NCI-H2081 treated with DMSO at 0.1 percent for 48 hours (cell line): ENCODE results near the gene UST.

ENCODE experiments used
- DNase-seq: peaks from one replicate; lab custom pipeline; 2025; lab: John Stamatoyannopoulos, UW

The UST gene

DNA sequence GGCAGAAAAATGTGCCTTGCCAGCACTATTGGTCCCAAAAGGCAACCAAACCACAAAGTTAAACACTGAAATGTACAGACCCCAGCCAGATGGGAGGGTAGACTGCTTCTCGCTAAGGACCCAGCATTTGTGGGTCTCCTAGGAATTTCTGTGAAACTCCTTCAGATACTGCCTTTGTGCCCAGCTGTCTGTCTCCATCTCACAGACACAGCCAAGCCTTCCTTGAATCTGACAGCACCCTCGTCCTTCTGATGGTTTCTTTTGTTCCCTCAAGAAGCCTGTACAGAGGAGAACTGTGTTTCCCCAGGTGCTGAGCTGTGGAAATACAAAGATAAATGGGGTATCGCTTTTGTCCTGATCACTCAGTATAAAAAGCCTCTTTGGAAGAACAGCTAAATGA lies 316.6 kb downstream of the UST start:
- DNase-seq: no peak

DNA sequence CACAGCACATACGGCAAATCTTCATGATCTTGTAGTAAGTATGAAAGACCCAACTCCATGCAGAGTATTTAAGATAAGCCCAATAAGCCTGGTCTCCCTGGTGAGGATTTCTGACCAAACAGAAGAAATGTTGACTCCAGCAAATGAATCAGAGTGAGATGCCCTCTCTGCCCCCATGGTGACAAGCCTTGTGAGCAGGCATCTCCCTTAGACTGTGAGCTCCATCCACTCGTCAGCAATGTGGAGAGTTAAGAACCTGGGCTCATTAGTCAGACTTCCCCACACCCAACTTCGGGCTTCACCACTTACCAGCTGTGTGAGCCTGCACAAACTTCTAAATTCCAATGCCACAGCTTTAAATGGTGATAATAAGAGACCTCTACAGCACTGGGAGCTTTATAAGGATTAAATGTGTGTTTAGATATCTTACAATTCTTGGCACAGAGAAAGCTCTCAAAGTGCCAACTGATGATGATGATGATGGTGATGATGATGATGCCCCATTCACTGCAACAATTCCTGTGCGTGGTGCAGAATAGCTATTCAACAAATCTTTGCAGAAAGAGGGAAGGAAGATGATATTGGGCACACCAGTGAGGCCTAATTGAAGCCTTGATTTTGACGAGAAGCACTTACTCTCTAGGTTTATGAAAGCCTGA lies 317.3 kb downstream of the UST start:
- no peak for DNase-seq

DNA sequence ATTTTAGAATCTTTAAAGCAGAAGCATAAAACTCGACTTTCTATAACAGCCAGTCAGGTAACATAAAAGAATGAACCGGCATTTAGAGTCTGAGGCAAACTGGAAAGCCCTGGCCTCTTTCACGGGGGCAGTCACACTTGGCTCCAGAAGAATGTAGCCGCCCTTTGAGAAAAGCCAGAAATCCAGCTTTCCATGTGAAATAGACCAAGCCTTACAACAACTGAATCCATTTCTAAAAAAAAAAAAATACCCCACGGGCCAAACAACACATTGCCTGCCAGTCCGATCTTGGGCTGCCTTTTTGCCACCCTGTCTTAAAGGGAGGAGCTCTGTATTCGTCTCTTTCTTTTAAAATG lies 317.8 kb downstream of the UST start:
- DNase-seq: no peak

DNA sequence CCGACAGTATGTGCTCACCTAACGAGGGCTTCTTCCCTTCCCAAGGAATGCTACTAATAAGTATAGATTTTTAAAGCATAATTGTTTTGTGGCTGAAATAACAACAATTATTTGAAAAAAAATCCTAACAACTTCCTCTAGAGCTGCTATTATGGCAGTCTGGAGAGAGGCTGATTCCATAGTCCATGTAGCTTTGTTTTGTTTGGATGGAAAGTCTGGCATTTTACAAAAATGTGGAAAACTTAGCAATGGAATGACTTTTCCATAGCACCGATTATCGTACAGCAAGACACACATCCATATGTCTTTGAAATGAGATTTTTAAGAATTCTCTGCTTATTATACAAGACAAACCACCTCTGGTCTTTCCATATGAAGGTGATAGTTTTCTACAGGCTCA lies 318.3 kb downstream of the UST start:
- no peak for DNase-seq

DNA sequence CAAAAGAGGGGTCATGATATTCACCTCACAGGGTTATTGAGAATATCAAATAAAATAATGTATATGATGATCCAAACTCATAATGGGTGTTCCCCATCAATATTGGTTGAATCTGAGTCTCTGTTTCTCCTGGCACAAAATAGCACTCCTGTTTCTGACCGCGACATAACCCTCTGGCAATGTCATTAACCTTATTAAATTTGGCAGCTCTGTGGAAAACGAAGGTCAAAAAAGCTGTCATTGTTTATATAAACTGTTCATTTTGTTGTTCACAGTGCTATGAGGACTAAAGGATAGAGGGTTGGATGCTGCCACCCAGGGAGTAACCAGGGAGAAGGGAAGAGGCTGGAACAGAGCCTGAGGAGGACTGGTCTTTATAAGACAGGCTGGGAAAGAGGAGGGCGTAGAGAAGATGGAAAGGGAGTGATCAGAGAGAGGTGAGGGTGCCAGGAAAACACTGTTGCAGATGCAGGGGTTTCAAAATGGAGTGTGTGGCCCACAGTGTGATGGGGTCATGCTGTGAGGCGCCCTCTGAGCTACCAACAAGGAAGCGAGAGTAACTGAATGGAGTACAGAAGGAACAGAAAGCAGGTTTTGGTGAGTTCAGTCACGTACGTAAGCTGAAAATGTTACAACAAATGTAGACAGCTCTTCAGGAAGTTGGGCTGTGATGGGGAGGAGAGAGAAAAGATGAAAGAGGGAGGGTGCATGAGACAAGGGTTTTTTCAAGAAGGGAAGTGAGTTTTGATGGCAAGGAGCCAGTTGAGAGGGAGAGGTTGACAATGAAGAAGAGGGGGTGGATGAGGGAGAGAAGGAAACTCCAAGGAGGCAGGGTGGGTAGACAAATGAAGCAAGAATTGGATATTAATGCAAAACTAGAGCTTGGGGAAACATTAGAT lies 319.1 kb downstream of the UST start:
- no peak for DNase-seq

DNA sequence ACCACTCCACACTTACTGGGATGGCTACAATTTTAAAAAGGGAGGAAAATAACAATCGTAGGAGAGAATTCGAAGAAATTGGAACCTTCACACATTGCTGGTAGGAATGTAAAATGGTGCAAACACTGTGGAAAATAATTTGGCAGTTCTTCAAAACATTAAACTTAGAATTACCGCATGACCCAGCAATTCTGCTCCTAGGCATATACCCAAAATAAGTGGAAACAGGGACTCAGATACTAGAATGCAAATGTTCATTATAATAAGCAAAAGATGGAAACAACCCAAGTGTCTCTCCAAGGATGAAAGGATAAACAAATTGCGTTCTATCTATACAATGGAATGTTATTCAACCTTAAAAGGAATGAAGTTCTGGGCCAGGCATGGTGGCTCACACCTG lies 325.2 kb downstream of the UST start:
- no peak for DNase-seq

DNA sequence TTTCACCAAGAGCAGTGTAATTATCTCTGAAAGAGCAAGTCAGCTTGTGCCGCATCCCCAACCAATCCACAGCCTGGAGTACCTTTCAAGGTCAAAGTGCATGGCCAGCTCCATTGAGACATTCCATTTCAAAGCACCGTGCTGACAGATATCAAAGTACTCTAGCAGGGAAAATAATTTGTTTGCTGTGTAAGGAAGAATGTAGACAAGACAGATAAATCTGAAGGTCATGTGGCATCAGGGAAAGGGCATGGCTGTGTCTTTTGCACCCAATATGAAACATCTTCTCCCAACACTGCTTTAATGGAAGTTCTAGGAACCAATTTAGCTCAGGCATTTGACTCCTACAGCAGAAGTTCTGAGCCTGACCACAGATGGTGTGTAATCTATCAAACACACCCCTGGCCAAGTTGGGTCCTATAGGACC lies 328.0 kb downstream of the UST start:
- DNase-seq: no peak

DNA sequence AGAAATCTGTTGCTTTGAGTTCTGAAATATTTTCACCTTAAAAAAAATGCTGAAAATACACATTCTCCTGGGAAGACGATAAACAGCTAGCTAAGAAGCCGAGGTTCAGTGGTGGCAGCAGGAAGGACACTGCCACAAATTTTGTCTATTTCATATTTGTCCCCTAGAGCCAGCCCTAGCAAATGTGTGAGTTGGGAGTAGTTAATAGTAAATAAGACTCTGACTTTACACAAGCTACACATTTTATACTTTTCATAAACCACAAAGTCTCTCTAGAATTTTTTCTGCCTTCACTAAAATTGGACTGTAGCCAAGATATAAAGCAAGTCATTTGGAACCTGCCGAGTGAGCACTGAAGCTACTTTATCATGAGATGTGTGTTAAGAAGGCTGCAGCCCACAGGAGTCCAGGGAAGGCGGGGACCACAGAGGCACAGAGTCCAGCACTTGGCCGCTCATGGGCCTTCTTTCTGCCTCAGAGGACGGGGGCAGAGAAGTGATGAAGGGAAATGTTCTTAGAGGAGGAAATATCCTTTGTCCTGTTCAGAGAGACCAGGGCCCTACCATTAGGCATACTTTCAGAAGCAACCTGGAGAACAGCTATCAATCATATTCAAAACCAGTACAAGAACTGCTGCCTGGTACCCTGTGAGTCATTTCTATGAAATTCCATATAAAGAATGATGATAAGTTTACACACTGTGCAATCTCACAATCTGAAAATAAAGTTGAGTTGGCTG lies 329.0 kb downstream of the UST start:
- no peak for DNase-seq

DNA sequence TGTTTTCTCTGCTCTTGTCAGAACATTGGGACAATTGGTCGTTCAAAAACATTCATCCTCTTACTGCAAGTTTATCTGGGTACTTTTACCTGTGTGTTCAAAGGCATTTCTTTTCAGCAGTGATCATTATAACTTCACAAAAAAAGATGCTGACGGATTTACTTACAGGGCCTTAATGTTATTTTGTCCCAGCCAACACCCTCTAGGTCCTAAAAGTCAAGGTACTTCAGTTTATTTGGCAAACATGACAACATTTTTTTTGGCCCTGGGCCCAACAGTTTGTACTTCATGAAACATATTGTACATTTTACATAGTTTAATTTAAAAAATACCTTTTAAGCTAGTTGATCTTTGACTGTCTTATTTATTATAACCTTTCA lies 329.5 kb downstream of the UST start:
- no peak for DNase-seq

DNA sequence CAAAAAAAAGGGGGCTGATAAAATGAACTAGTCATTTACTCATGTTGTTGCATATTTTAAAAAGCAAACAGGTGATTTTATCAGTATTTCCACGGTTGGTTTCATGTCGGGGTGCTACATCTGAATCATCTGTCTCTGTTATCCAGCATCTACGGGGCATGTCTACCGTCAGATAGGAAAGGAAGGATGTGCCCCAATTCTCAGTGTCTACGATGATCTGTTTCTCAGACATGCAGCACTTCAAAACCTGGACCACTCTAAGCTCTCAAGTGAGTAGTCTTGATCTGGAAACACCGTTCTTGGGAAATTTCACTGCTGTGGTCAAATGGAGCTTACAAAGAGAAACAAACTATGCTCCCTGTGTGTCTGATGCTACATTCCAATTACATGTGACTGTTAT lies 330.4 kb downstream of the UST start:
- no peak for DNase-seq

DNA sequence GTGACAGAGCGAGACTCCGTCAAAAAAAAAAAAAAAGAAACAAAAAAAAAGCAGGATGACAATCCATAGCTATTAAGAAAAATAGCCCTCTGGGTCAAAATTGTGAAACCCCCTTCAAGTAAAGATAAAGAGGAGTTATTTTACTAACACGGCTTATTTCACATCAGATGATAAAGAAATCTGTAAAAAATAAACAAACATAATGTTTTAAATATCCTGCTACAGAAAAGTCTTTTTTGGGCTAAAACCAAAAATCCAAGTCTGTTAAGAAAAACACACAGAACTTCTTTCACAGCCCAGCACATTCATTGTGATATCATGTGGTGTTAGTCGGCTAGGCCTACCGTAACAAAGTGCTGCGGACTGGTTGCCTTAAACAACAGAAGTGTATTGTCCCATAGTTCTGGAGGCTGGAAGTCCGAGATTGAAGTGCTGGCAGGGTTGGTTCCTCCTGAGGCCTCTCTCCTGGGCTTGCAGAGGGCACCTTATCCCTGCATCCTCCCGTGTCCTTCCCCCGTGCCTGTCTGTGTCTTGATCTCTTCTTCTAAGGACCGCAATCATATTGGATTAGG lies 331.5 kb downstream of the UST start:
- DNase-seq: no peak

DNA sequence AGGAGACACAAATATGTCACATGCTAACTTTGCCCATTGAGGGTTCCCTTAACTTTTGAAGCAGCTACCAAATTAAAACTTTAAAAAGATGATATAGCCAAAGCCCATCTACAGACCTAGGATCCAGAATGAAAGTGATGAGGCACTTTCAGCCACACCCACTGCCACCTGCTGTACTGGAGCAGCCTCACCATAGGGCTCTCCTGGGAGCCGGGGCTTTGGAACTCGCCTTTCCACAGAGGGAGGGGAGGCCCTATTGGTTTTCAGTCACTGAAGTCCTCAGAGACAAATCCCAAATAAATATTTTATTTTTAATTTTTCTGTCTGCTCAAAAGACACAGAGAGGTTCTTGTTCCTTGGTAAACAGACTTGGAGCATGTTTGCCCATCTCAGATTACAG lies 332.6 kb downstream of the UST start:
- DNase-seq: no peak

DNA sequence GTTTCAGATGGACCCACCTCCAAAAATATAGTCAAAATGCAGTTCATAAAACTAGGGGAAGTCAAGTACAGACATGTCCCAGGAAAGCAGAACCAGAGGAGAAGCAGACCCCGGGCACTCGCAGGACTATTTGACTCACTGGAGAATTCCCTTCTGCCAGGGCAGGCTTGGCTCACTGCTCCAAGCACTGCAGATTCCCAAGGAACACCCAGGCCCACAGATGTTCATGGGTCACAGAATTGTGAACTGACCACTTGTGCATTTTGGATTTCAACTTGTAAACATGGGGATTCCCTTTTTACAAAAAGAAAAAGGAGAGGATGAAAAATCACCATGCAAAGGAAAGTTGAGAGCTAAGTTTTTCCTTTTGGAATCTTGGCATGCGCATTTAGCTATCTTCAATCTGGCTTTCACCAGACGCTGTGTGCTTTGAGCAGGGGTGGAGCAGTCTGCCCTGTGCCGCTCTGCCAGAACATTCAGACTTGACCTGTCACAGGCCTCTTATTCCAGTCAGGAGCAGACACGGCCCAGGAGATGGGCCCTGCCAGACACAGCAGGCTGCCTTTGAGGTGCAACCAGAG lies 333.2 kb downstream of the UST start:
- no peak for DNase-seq

DNA sequence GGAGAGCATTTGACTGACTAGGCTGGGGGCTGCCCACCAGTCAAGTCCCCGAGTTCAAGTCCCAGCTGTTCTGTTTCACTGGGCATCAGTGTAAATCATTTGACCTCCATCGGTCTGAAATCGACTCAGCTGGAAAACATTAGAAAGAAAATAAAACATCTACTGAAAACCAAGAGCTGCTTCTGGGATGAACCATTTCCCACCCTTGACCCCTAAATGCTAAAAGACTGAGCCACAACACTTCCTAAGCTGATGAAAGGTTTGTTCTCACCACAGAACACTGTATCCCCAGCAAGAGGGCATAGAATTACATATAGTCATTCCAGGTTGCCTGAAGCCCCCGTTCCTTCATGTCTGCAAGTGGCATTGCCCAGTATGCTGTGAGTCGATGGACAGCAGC lies 333.7 kb downstream of the UST start:
- DNase-seq: no peak

DNA sequence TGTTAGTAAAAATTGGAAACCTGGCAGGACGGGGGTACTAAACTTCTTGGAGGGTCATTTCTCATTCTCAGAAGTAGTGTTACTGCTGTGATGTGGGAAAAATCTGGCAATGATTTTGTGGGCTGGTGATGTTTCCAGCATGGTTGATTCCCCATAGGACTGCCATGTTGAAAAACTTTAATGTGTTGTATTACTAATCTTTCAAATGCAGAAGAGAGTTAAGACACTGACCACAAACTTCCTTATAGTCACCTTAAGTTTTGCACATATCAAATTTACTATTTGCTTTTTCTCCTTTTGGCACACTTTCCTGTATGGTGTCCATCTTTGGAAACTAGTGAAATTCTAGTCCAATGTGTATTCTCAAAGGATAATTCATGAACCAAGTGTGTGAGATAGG lies 334.5 kb downstream of the UST start:
- DNase-seq: no peak

DNA sequence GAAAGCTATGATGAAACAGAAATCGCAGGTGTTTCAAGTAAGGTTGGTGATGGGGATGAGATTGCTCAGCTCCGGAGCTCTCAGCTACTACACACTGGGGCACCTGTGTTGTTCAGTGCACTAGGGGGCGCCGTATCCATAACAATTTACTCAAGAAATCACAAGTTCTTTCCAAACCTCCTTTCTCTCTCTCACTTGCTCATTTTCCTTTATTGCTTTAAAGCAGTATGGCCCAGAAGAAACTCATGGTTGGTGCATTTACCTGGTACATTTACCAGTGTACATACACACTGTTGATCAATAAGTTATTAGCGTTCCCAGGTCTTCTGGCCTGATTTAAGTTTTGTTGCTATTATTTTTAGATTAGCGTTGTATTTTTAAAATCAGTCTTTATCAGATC lies 335.5 kb downstream of the UST start:
- DNase-seq: peak; percentile 4

DNA sequence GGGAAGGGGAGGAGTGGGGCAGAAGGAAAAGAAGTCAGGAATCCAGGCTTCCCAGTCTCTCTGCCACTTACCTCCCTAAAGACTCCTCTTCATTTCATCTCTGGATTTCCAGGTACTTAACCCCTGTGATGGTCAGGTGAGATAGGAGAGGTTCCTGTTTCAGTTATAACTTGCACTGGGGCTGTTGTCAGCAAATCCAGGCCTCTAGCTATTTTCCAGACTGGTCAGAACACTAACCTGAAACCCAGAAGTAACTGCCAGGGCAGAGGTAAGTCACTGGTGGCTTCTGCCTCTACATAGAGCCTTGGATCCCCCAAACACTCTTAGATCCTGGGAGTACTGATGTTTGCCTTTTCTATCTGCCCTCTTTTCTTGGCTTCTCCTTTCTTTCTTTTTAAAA lies 337.2 kb downstream of the UST start:
- no peak for DNase-seq

DNA sequence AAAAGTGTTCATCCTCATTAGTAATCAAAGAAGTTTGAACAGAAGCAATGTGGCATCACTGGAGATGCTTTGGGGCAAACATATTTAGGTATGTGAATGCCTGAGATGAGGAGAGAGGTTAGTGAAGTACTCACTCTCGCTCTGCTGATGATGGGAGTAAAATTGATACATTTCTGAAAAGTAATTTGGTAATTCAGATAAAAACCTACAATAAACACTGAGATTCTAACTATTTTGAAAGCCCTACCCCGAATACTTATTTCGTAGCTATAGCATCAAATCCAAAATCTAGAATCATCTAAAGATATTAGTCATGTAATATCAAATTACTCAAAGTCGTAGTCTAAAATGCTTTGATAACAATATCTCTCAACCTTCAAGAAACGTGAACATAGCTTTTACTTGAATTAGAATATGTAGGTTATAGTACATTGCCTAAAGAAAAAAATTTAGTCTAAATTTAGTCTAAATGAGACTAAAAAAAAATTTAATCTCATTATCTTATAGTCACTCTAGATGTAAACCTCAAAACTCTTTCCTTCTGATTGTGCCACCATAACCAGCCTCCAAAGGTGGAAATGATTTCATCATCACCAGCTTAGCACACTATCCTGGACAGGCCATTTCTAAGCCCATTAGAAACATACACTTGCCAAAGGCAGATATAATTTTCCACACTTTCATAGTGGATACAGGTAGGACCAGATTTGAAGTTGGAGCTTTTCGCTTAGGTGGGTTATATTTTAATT lies 338.2 kb downstream of the UST start:
- no peak for DNase-seq

DNA sequence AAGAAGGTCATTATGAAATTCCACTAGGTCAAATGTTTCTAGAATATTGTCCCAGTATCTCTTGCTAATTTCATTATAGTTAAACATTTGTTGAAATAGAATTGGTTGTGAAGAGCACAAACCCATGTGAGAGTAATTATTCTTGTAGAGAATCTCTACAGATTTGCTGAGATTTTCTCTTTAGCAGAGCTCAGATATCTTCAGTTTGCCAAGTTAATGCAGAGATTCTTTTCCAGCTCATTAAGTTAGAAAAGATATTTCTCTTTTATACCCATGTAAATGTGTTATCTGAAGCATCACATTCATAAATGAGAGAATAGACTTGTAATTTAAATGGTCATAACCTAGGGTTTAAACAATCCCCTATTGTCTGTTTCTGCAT lies 338.7 kb downstream of the UST start:
- no peak for DNase-seq

DNA sequence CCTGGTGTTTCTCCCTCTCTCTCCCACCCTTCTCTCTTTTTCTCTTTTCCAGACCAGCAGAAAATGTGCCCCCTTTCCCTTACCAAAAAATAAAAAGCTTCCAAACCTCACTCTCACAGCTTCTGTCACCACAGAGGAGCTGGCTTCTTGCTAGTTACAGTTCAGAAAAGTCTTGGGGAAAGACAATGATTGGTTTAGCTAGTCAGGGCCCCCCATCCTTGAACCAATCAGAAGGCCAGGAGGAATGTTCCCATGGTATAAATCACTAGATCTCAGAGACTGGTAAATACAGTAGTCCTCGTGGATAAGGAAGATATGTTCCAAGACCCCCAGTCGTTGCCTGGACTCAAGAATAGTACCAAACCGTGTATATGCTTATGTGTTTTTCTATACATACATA lies 339.5 kb downstream of the UST start:
- DNase-seq: no peak

DNA sequence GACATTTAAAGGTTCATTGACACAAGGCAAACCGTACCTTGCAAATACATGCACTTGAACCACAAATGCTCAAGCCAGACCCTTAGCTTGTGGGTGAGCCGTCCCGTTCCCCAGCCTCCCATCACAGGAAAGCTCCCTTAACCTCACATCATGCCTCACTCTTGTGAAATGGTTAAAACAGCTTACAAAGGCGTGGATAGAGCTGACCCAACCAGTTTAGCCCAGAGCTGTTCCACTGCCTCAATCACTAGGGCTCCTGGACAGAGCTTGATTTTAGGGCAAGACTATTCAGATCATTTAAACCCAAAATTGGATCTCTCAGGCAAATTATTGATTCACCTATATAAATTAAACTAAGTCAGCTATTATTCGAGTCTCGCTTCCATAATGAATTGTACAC lies 341.1 kb downstream of the UST start:
- no peak for DNase-seq

DNA sequence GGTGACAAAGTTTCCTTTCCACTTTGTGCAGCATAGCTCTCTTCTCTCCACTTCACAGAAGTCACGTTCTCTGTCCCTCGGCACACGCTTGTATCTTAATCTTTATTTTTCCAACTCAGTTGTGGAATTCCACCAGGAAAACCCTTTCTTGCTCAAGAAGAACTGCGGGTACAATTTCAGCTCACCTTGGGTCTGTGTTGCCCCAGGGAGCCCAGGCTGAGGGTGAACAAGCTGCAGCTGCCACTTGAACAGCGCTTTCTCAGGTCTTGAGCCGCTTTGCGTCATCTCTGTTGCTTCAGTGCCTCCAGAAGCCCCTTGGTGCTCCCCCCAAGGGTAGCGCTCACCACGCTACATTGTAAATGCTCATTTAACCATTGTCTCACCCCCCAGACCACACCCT lies 341.5 kb downstream of the UST start:
- no peak for DNase-seq
